ENCODE measurements around the gene DGKI.

DGKI gene

GRCh38 chr7:137399827-137400823 is 446.6 kb downstream of the DGKI start:
- DNase-seq, result no peak

- DNase-seq, result no peak
Measured at GRCh38 chr7:137396051-137396450, 450.7 kb downstream of the DGKI start.

- peak; percentile 11 for DNase-seq
Measured at GRCh38 chr7:137395420-137395819, 451.4 kb downstream of the DGKI start.

GRCh38 chr7:137393570-137393969 is 453.2 kb downstream of the DGKI start:
- no peak for DNase-seq

- DNase-seq, result no peak
Measured at GRCh38 chr7:137390076-137390475, 456.7 kb downstream of the DGKI start.

- no peak for DNase-seq
Measured at GRCh38 chr7:137388916-137389315, 457.9 kb downstream of the DGKI start.

- DNase-seq, result no peak
Measured at GRCh38 chr7:137386966-137387365, 459.8 kb downstream of the DGKI start.

GRCh38 chr7:137381045-137381444 is 465.7 kb downstream of the DGKI start:
- DNase-seq, result no peak

- no peak for DNase-seq
Measured at GRCh38 chr7:137373507-137373906, 473.3 kb downstream of the DGKI start.

GRCh38 chr7:137371616-137372015 is 475.2 kb downstream of the DGKI start:
- no peak for DNase-seq

GRCh38 chr7:137366995-137367394 is 479.8 kb downstream of the DGKI start:
- DNase-seq, result no peak

GRCh38 chr7:137363683-137364082 is 483.1 kb downstream of the DGKI start:
- DNase-seq, result no peak

- no peak for DNase-seq
Measured at GRCh38 chr7:137360087-137360679, 486.6 kb downstream of the DGKI start.

- no peak for DNase-seq
Measured at GRCh38 chr7:137354961-137355360, 491.8 kb downstream of the DGKI start.

GRCh38 chr7:137354396-137354795 is 492.4 kb downstream of the DGKI start:
- DNase-seq, result no peak

GRCh38 chr7:137351941-137352340 is 494.8 kb downstream of the DGKI start:
- DNase-seq, result no peak

- DNase-seq, result no peak
Measured at GRCh38 chr7:137345799-137346449, 500.9 kb downstream of the DGKI start.

- peak; percentile 18 for DNase-seq
Measured at GRCh38 chr7:137343281-137343841, 503.4 kb downstream of the DGKI start, which contains the start of gene PTN. Gene PTN (minus strand): TSS chr7:137343733. CDS start chr7:137254973, 88,760 bp downstream.

GRCh38 chr7:137342828-137343261 is 503.9 kb downstream of the DGKI start:
- DNase-seq, result no peak

- no peak for DNase-seq
Measured at GRCh38 chr7:137342265-137342664, 504.5 kb downstream of the DGKI start.

GRCh38 chr7:137337902-137338301 is 508.9 kb downstream of the DGKI start:
- DNase-seq, result no peak

- no peak for DNase-seq
Measured at GRCh38 chr7:137335814-137336213, 511.0 kb downstream of the DGKI start.

- DNase-seq, result no peak
Measured at GRCh38 chr7:137331378-137331777, 515.4 kb downstream of the DGKI start.
